GM19023 (cell line): ENCODE data around the gene GPR146.
"Not testable (repeated sequence)": the region's sequence is repeated elsewhere in the genome, so short reads cannot be mapped to it uniquely, and the experiment has no call there.

Experiments
- ATAC-seq: cut with Tn5 transposase; IDR thresholded peaks from one replicate; pipeline ENCODE4 v1.9.1; 2021; ENCODE audit warnings: mild to moderate bottlenecking, moderate library complexity; ENCODE audit not compliant: unreplicated experiment

Gene GPR146

DNA sequence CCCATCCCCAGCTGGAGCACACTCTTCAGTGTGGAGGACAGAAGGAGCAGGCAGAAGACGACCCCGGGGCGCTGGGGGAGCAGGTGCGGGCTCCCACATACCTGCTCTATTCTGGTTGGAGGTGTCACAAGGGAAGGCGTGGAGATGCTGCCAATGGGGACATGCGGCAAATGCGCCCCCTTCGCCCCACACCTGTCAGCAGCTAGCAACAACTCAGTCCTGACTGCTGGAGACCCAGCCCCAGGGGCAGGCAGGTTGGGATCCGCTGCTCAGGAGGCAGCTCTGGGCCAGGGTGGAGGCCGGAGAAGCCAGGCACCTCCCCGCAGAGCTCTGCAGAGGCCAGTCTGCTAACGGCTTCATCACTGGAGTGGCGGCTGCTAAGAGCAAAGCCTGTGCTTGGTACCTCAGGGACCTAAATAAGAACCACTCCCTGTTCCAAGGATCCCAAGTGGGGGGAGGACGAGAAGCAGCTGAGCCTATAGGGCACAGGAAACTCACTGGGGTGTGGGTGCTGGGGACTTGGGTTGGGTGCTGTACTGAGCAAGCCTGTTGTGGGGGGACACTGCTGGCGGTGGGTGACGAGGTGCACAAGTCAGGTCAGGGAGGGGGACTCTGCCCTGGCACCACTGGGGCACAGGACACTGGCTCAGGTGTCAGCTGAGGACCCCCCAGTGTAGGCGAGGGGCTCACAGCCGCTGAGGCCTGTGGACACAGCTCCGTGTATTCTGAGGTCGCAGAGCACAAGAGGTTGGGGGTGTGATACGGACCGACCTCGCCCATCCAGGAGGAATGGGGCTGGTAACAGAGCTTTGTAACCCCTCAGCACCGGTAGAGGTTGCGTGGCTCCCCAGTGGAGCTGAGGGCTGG lies 19.2 kb upstream of the GPR146 start:
- no peak for ATAC-seq

DNA sequence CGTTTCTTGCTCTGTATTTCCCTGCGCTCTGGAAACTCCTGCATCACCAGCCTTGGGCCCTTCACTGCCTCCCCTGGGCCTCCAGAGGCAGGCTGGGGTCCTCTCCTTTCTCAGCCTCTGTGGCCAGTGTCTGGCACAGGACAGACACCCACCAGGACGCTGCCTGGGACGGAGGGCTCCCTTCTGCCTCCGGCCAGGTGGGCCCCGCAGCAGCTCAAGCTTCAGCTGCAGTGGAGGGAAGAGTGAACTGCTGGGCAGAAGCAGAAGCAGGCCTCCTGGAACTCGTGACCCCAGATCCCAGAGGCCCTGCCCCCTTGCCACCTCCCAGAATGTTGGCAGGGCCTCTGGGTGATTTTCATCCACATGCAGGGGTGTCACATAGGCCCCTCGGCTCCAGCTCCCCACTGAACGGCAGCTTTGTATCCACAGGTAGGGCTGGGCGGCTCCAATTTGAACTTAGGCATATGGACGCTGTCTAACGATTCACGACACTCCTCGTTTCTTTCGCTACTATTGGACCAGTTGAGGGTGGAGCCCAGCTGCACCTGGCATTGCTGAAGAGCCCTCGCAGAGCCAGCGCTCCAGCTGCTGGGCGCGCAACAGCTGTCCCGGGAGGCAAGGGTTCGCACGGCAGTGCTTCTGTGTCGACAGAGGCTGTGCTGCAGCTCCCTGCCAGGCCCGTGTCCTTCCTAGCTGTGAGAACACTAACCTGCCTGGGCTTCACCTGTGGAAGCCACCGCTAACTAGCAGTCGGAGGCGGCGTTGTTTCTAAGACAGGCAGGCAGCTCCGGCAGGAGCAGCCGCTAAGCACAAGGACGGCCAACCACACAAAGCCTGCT lies 18.4 kb upstream of the GPR146 start:
- ATAC-seq = no peak

DNA sequence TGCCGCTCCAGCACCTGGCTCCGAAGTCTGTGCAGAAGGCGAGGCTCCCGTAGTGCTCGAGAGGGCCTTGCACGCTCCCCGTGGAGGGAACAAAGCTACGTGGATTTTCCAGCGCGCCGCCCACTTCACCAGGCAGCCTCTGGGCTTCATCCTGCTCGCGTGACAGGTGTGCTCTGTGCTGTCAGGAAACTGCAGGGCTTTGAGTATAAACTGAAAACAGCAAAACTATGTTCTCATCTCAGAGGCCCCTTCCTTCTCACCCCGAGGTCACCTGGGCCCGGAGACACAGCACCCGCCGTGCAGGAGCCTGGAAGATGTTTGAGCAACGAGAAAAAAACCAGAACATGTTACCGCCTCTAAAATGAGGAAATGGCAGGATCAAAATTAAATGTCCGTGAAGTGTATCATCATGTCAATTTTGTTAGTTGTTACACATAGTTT lies 17.6 kb upstream of the GPR146 start:
- no peak for ATAC-seq

DNA sequence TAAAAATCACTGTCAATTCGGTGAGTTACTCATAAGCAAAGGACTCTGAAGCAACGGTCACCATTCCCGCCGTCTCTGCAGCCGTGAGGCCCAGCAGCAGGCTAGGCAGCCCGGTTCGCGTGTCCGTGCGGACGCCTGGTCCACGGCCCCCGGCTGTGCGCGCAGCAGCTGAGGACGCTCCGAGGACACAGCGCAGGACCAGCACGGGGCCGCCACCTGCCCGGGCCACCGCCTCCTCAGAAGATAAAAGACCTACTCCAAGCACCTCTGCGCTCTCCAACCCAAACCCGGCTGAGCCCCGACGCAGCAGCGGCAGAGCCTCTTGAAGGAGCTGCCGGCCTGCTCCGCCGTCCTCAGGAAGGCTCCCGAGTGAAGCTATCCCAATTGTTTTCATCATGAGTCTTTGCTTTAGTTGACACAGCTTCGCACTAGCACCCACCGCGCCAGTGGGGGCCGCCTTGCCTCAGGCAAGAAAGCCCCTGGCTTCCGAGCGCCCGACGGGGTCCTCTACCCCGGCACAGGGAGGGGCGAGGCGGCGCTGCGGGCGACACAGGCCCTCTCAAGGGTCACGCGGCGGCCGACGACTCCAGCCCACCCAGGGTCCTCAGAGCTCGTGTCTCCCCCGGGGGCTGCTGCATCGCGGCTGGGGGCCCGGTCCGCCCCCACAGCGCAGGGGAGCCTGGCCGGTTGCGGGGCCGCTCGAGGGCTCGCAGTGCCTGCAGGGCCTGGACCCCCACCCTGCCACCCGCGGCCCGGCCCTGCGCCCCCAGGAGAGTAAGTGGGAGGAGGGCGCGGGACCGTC lies 16.9 kb upstream of the GPR146 start:
- ATAC-seq = peak; percentile 4

DNA sequence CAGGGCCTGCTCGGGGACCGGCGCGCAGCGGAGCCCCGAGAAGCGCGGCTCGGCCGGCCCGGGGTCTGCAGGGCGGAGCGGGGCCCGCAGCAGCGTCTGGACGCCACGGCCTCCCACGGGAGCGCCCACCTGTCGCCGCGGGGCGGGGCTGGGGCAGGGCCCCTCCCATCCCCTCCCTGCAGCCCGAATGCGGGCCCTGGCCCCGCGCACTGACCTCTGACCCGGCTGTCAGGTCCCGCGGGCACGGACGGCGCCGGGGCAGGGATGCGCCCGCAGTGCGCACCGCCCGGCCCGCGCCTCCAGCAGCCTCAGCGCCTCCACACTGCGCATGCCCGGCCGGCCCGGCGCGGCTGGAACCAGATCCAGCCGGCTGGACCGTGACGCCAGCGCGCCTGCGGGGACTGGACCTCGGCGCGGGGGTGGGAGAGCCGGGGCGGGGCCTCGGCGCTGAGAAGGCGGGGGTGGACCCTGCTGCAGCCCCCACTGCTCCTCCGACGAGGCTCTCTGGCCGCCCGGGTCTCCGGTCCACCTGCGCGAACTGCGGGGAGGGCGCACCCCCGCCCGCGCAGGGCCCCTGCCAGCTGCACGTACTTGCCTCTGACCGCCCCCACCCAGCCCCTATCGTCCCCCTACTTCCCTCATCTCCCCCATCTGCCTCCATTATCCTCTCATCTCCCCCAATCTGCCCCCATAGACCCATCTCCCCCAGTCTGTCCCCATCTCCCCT lies 16.1 kb upstream of the GPR146 start:
- peak; percentile 49 for ATAC-seq

DNA sequence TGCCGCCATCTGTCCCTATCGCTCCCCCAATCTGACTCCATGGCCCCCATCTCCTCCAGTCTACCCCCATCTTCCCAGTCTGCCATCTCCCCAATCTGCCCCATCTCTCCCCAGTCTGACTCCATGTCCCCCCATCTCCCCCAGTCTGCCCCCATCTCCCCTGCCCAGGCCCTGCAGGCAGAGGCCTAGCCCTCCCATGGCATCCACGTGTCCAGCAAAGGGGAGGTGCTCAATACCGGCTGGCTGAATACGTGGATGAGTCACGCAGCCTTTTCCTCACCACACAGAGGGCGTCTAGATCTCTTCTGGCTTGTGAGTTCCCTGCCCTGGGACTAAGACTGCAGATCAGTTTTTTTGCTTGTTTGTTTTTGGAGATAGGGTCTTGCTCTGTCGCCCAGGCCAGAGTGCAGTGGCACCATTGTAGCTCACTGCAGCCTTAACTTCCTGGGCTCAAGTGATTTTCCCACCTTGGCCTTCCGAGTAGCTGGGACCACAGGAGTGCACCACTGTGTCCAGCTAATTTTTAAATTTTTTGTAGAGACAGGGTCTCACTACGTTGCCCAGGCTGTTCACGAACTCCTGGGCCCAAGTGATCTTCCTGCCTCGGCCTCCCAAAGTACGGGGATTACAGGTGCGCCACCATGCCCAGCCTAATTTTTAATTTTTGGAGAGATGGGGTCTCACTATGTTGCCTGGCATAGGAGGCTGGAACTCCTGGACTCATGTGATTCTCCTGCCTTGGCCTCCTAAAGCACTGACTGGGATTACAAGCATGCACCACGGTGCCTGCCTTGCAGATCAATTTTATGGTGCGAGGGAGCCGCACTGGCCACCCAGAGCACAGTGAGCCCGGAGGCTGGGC lies 15.3 kb upstream of the GPR146 start:
- ATAC-seq = no peak

DNA sequence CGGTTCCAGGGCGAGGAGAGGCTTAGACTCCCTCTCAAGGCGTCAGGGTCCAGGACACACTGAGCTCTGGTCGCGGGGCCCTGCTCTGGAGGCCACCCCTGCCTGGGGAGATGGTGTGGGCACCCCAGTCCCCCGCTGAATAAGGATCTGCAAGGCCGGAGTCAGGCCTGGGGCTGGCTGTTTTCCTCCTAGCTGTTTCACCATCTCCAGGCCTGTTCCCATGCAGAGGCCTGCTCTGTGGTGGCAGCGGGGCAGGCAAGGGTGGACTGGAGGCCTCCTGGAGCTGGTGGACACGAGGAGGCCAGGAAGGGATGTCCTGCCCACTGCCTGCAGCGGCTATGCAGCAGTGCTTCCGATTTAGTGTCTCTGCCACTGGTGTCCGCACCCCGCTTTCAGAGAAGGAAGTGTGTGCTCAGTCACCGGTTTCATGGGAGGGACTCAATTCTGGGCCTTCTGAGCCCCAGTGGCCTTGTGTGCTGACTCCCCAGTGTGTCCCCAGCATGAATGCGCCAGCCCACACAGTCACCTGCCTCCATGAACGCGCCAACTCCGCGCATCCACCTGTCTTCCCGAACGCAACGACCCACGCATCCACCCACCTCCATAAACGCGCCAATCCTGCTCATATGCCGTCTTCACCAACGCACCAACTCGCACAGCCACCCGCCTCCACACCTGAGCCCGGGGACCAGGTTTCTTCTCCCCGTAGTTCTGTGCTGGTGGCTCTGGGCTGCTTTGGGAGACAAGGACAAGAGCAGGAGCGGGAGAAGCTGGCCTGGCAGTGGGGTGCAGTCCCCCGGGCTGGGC lies 14.5 kb upstream of the GPR146 start:
- no peak for ATAC-seq

DNA sequence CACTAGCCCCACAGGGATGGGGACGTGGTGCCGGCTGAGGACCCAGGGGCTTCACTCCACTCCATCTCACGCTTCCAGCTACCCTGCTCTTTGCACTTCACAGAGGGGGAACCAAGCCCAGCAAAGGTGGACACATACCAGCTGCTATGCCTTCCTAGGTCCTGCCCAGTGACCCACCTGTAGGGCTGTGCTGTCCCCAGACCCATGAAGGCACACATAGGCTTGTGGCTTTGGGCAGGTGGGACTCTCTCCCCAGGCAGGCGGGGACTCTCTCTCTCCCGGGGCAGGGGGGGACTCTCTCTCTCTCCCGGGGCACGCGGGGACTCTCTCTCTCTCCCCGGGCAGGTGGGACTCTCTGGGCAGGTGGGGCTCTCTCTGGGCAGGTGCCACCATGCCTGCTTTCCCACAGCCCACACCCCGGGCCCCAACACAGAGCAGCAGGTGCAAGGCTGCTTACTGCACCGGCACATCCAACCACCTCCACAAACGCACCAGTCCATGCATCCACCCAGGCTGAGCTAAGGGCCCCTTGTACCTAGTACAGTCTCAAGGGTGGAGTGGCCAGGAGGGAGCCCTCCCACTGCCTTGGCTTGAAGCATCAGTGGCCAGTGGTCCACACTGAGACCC lies 13.8 kb upstream of the GPR146 start:
- no peak for ATAC-seq

DNA sequence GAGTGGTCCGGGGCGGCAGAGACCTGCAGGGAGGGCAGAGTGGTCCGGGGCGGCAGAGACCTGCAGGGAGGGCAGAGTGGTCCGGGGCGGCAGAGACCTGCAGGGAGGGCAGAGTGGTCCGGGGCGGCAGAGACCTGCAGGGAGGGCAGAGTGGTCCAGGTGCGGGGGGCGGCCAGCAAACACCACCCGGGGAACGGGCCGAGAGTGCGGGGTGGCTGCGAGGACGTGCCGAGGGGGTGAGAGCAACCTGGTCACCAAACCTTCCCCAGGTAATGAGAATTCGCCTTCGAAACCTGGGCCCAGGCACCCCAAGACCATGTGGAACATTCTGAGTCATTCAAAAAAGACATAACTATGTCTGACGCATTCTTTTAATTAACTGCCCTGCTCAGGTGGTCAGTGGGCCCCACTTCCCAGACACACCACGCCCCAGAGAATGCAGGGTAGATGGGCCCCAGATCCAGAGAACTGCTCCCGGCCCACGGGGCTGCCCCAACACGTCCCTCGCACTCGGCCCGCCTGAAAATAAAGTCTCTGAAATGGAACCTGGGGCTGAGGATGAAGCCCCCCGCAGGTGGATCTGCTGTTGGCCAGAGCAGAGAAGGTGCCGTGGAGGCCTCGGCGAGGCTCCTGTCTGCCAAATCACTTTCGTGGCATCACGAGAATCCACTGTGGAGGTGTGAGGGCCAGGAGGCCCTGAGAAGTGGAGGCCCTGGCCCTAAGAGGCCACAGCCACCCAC lies 12.5 kb upstream of the GPR146 start:
- no peak for ATAC-seq

DNA sequence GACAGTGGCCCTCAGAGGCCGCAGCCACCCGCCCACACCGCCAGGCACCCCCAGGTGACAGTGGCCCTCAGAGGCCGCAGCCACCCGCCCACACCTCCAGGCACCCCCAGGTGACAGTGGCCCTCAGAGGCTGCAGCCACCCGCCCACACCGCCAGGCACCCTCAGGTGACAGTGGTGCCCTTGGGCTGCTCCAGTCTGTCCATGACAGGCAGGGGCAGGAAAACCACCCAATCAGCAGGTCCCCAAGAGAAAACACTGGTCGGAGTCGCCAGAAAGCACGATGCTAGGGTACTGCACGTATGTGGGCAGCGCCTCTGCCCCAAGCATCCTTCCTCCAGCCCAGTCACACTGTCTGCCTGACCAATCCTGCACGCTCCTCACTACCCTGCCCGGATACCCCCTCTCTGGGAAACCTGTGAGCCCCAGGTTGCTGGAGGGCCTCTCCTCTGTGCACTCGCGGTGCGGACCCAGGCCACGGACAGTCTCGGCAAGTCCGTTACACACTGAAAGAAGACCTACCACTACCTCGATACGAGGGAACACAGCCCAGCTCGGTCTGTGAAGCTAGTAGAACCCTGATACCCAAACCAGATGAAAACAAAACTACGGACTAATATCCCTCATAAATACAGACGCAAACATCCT lies 11.7 kb upstream of the GPR146 start:
- ATAC-seq = no peak

DNA sequence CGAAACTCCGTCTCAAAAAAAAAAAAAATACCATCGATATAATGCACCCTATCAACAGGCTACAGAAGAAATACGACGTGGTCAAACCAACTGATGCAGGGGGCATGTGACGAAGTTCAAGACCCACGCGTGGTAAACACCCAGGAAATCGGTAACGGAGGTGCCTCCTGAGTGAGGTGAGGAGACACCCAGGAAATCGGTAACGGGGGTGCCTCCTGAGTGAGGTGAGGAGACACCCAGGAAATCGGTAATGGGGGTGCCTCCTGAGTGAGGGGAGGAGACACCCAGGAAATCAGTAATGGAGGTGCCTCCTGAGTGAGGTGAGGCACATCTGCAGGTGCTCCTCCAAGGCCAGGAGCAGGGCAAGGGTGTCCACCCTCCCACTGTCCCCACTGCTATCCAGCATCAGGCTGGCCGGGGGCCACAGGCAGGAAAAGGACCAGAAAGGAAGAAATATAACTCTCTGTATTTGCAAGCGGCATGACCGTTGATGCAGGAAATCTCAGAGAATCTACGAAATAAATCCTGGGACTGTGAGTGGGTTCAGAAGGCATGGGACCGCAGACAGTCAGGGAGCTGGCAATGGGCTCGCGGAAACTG lies 10.7 kb upstream of the GPR146 start:
- no peak for ATAC-seq

DNA sequence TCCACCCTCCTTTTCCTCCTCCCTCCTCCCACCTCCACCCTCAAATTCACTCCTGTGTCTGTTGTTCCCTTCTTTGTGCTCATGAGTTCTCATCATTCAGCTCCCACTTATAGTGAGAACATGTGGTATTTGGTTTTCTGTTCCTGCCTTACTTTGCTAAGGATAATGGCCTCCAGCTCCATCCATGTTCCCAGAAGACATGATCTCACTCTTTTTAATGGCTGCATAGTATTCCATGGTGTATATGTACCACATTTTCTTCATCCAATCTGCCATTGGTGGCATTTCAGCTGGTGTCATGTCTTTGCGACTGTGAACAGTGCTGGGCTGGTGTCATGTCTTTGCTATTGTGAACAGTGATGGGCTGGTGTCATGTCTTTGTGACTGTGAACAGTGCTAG lies 9.6 kb upstream of the GPR146 start:
- ATAC-seq = not testable (repeated sequence)

DNA sequence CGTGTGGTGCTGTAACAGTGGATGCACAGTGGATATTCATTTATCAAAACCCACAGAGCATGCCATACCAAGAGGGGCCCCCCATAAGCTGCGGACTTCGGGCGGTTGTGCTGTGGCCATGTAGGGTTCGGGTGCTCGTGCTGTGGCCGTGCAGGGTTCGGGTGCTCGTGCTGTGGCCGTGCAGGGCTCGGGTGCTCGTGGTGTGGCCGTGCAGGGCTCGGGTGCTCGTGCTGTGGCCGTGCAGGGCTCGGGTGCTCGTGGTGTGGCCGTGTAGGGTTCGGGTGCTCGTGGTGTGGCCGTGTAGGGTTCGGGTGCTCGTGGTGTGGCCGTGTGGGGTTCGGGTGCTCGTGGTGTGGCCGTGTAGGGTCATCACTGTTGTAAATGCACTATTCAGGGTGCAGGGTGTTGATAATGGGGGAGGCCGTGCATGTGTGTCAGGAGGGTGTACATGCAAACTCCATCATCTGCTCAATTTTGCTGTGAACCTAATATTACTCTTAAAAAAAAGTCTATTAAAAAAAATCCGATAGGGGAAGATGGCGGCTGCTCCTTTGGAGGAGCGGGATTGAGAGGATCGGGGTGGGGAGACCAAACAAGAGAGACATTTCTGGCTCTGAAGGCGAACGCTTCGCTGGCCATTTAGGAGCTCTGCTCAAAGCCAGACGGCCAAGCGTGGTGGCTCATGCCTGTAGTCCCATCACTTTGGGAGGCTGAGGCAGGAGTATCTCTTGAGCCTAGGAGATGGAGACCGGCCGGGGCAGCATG lies 8.0 kb upstream of the GPR146 start:
- ATAC-seq = not testable (repeated sequence)

DNA sequence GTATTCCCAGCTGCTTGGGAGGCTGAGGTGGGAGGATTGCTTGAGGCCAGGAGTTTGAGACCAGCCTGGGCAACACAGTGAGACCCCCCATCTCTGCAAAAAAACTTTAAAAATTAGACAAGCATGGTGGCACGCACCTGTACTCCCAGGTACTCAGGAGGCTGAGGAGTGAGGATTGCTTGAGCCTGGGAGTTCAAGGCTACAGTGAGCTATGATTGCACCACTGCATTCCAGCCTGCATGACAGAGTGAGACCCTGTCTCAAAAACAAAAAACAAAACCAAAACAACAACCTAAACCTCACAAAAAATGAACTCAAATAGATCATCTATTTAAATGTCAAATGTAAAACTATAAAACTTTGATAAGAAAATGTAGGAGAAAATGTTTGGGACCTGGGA lies 4.1 kb upstream of the GPR146 start:
- not testable (repeated sequence) for ATAC-seq

DNA sequence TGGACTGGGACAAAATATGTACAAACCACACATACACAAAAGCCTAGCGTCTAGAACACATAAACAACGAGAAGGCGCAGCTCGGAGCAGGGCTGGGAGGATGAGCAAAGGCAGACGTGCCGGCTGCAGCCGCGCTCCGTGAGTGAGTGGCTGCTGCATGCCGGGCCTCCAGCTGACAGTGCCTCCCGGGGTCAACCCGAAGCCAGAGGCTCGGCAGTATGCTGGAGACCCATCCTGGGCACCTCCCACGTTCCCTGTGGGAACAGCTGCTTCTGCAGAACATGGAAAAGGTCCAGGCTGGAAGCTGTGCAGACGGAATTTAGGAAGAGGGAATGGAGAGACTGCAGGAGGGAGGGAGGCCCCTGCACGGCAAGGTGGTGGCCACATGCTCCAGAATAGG lies 3.6 kb upstream of the GPR146 start:
- no peak for ATAC-seq
